Astrocyte (in vitro differentiated cells and primary cell): Measurements from ENCODE around the gene RALGPS1. TPM values are rescaled to one million over a fixed set of nuclear protein-coding genes. Genes with fewer than 3 reads are reported as not detected.

Experiments used
- DNase-seq: peaks from one replicate; pipeline ENCODE4 v3.0.0-alpha.2; 2010; ENCODE audit warnings: low read depth
- FAIRE-seq: peaks from 2 replicates; lab custom pipeline; 2011; peaks lifted over from hg19 to GRCh38; lab: Jason Lieb, UNC
- H2AFZ ChIP-seq: 2 replicates; pipeline ENCODE4 v1.6.0; 2012; ENCODE audit warnings: low read depth, low read length, inconsistent platforms
- H3K27ac ChIP-seq: 2 replicates; pipeline ENCODE4 v1.5.1; 2011; ENCODE audit warnings: low read depth, low read length, inconsistent platforms
- H3K27me3 ChIP-seq: 2 replicates; pipeline ENCODE4 v1.6.0; 2011; ENCODE audit warnings: low read length, inconsistent platforms; ENCODE audit not compliant: insufficient read depth
- H3K36me3 ChIP-seq: 2 replicates; pipeline ENCODE4 v1.5.1; 2011; ENCODE audit warnings: low read length, inconsistent platforms; ENCODE audit not compliant: insufficient read depth
- H3K4me1 ChIP-seq: 2 replicates; pipeline ENCODE4 v1.5.1; 2011; ENCODE audit warnings: low read length, inconsistent platforms; ENCODE audit not compliant: insufficient read depth
- H3K4me2 ChIP-seq: 2 replicates; pipeline ENCODE4 v1.6.0; 2012; ENCODE audit warnings: low read length, inconsistent platforms
- H3K4me3 ChIP-seq: 2 replicates; pipeline ENCODE4 v1.5.1; 2011; ENCODE audit warnings: low read depth, mild to moderate bottlenecking, low read length, inconsistent platforms; ENCODE audit not compliant: insufficient read depth
- H3K79me2 ChIP-seq: 2 replicates; pipeline ENCODE4 v1.6.0; 2012; ENCODE audit warnings: mild to moderate bottlenecking, low read length, inconsistent platforms; ENCODE audit not compliant: insufficient read depth
- H3K9ac ChIP-seq: 2 replicates; pipeline ENCODE4 v1.6.0; 2012; ENCODE audit warnings: mild to moderate bottlenecking, low read length, inconsistent platforms
- H3K9me3 ChIP-seq: 2 replicates; pipeline ENCODE4 v1.5.1; 2012; ENCODE audit warnings: low read depth, mild to moderate bottlenecking, low read length, inconsistent platforms; ENCODE audit not compliant: insufficient read depth
- H4K20me1 ChIP-seq: 2 replicates; pipeline ENCODE4 v1.6.0; 2012; ENCODE audit warnings: low read length, inconsistent platforms; ENCODE audit not compliant: insufficient read depth
- H3K27ac Mint-ChIP-seq: one replicate; pipeline ENCODE4 v1.8.0; 2021; ENCODE audit warnings: mild to moderate bottlenecking, mixed read lengths; ENCODE audit not compliant: unreplicated experiment
- H3K27me3 Mint-ChIP-seq: one replicate; pipeline ENCODE4 v1.8.0; 2021; ENCODE audit warnings: low read depth, mixed read lengths; ENCODE audit not compliant: unreplicated experiment
- H3K36me3 Mint-ChIP-seq: one replicate; pipeline ENCODE4 v1.8.0; 2021; ENCODE audit warnings: low read depth, mixed read lengths; ENCODE audit not compliant: unreplicated experiment
- H3K4me1 Mint-ChIP-seq: one replicate; pipeline ENCODE4 v1.8.0; 2021; ENCODE audit warnings: low read depth, mixed read lengths; ENCODE audit not compliant: unreplicated experiment
- H3K4me3 Mint-ChIP-seq: one replicate; pipeline ENCODE4 v1.8.0; 2021; ENCODE audit warnings: mild to moderate bottlenecking, moderate library complexity, mixed read lengths; ENCODE audit not compliant: unreplicated experiment
- H3K9me3 Mint-ChIP-seq: one replicate; pipeline ENCODE4 v1.8.0; 2021; ENCODE audit warnings: mild to moderate bottlenecking, mixed read lengths; ENCODE audit not compliant: unreplicated experiment
- EZH2 ChIP-seq: IDR thresholded peaks from 2 replicates; pipeline ENCODE4 v1.6.1; 2012; ENCODE audit warnings: mild to moderate bottlenecking, low read length, inconsistent platforms; ENCODE audit not compliant: insufficient read depth
- total RNA-seq: library from RNA; stranded (reverse); gene quantifications from 2 replicates; pipeline ENCODE4 v1.2.1, GENCODE V29; 2021
- TF ChIP-seq, protein P1 (sequence below): IDR thresholded peaks from 2 replicates; pipeline ENCODE4 v1.5.1; 2011; ENCODE audit warnings: low read depth, mild to moderate bottlenecking, inconsistent platforms, low read length, moderate library complexity; ENCODE audit not compliant: insufficient read depth

RALGPS1 gene
- total RNA-seq, 1 donor from 2014 or later = 2.8 TPM

DNA sequence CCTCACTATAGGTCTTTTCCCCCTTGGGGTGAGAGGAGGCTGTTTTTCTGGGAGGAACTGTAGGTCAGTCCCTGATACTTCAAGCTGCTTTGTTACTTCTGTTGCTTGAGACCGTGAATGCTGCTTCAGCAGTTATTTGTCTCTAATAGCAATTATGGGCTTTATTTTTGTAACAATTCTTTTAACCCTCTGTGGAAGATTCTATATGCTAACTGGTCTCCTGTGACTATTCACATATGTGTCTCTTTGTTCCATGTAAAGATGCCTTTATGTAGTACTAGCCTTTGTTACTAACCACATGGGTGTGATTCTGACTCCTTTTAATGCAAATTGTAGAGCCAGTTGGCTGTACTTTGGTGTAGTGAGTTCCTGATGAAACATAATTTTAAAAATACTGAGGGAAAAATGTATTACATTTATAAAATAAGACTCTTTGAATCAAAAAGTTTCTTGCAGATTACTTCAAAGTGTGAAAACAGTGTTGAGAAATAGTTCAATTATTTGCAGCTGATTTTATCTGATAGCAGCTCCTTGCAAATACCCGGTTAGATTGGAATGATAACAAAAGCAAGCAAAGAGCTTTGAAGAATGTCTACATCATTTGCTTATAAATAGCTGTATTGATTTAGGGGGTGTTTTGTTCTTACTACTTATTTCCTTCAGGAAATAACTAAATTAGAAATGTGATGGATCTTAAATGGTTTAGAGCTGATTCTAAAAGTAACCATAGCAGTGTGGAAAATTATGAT, 161.2 kb downstream of the RALGPS1 start:
- FAIRE-seq = peak; percentile 13
- TF ChIP-seq, protein P1, sequence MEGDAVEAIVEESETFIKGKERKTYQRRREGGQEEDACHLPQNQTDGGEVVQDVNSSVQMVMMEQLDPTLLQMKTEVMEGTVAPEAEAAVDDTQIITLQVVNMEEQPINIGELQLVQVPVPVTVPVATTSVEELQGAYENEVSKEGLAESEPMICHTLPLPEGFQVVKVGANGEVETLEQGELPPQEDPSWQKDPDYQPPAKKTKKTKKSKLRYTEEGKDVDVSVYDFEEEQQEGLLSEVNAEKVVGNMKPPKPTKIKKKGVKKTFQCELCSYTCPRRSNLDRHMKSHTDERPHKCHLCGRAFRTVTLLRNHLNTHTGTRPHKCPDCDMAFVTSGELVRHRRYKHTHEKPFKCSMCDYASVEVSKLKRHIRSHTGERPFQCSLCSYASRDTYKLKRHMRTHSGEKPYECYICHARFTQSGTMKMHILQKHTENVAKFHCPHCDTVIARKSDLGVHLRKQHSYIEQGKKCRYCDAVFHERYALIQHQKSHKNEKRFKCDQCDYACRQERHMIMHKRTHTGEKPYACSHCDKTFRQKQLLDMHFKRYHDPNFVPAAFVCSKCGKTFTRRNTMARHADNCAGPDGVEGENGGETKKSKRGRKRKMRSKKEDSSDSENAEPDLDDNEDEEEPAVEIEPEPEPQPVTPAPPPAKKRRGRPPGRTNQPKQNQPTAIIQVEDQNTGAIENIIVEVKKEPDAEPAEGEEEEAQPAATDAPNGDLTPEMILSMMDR = no peak
- no peak for TF ChIP-seq EZH2
- Mint-ChIP-seq H3K36me3 (peaks cover 5% of the 10 kb centered on the region), H3K4me1 (peaks cover 12% of the 10 kb centered on the region), H3K27ac (no peak overlapping the region), H3K4me3 (no peak overlapping the region), H3K27me3 (peaks cover 12% of the 10 kb centered on the region), H3K9me3 (peaks cover 1% of the 10 kb centered on the region)
- Histone ChIP-seq H3K36me3 (no peaks in the 10 kb centered on the region), H3K9me3 (no peaks in the 10 kb centered on the region), H3K27me3 (peaks cover 4% of the 10 kb centered on the region), H3K4me3 (no peak overlapping the region), H2AFZ (no peak overlapping the region), H3K4me2 (no peak overlapping the region), H3K9ac (no peak overlapping the region), H3K27ac (no peak overlapping the region), H3K4me1 (no peaks in the 10 kb centered on the region), H3K79me2 (no peaks in the 10 kb centered on the region), H4K20me1 (no peaks in the 10 kb centered on the region)
- no peak for DNase-seq

DNA sequence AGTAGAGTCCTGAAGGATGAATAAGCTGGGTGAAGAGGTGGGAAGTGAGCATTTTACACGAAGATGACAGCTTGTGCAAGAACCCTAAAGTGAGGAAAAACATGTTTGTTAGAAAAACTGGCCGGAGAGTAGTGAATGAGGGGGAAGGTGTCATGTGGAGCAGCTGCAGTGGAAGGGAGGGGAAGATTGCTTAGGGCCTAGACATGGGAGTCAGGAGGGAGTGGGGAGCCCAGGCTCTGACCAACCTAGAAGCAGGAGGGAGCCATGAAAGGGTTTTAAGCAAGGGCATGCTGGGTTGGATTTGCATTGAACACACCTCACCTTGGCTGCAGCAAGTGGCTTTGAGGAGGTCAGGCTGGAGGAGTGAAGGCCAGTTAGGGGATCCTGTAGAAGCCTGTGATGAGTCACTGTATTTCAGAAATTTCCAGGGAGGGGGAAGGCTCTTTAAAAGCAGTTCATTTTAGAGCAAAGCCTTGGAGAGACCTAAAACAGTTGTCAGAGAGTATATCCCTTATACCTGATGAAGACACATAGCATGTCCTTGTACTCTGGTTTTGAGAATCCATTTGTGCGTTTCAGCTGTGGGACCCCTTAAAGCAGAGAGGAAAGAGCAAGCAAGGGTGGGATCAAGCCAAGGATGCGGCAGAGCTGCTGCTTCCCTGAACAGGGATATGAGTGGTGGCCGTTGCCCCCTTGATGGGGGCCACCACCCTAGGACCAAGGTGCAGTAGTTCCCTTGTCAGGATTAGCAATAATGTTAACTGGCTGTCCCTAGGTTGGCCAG, 162.5 kb downstream of the RALGPS1 start:
- Mint-ChIP-seq H3K4me3 (no peak overlapping the region), H3K9me3 (no peaks in the 10 kb centered on the region), H3K27me3 (peaks cover 12% of the 10 kb centered on the region), H3K27ac (no peak overlapping the region), H3K4me1 (peaks cover 12% of the 10 kb centered on the region), H3K36me3 (peaks cover 5% of the 10 kb centered on the region)
- H3K9me3 ChIP-seq = no peaks in the 10 kb centered on the region
- H3K27ac ChIP-seq = no peak overlapping the region
- no peak for TF ChIP-seq EZH2
- TF ChIP-seq, protein P1 = no peak
- H2AFZ ChIP-seq = no peak overlapping the region
- no peaks in the 10 kb centered on the region for H3K4me1 ChIP-seq
- no peak for FAIRE-seq
- H3K4me2 ChIP-seq = no peak overlapping the region
- no peaks in the 10 kb centered on the region for H3K79me2 ChIP-seq
- no peak for DNase-seq
- no peak overlapping the region for H3K9ac ChIP-seq
- no peaks in the 10 kb centered on the region for H4K20me1 ChIP-seq
- H3K27me3 ChIP-seq = peaks cover 4% of the 10 kb centered on the region
- no peaks in the 10 kb centered on the region for H3K36me3 ChIP-seq
- no peak overlapping the region for H3K4me3 ChIP-seq
